HG02870 (cell line): ENCODE results near the gene ONECUT3.

ENCODE experiments used
- ATAC-seq: cut with Tn5 transposase; IDR thresholded peaks from one replicate; pipeline ENCODE4 v1.9.1; 2021; ENCODE audit warnings: mild to moderate bottlenecking, moderate library complexity; ENCODE audit not compliant: unreplicated experiment

ONECUT3 gene

GRCh38 chr19:1828279-1829238, 75.3 kb downstream of the ONECUT3 start:
- ATAC-seq = no peak

GRCh38 chr19:1829958-1830357, 76.7 kb downstream of the ONECUT3 start:
- ATAC-seq = no peak

- ATAC-seq = no peak
Measured at GRCh38 chr19:1830568-1830967, 77.3 kb downstream of the ONECUT3 start.
